Left lung (tissue), 10 donors: ENCODE results near the gene KRT12. TPM values are rescaled to one million over a fixed set of nuclear protein-coding genes. Genes with fewer than 3 reads are reported as not detected.
"Not testable (repeated sequence)": the region's sequence is repeated elsewhere in the genome, so short reads cannot be mapped to it uniquely, and the experiment has no call there.

Experiments used
- ATAC-seq: fragments of 200-7000 bp; cut with Tn5 transposase; one replicate; pipeline ENCODE4 v1.9.1; 2020; ENCODE audit warnings: moderate library complexity
- DNase-seq, 4 donors: peaks; one replicate each; pipeline ENCODE4 v3.0.0-alpha.2; 2013 to 2020
- H3K27ac ChIP-seq, 2 donors: fragments of 200-600 bp; sonication (generic) in 1 of 2; one replicate each; pipeline versions ENCODE4 v1.5.0 to v1.8.0; 2020 to 2021
- H3K27me3 ChIP-seq, 2 donors: fragments of 200-600 bp; sonication (generic) in 1 of 2; one replicate each; pipeline versions ENCODE4 v1.5.0 to v1.8.0; 2020 to 2021
- H3K36me3 ChIP-seq, 2 donors: fragments of 200-600 bp; sonication (generic) in 1 of 2; one replicate each; pipeline versions ENCODE4 v1.5.0 to v1.8.0; 2020 to 2021
- H3K4me1 ChIP-seq, 2 donors: fragments of 200-600 bp; one replicate each; pipeline ENCODE4 v1.8.0; 2021
- H3K4me3 ChIP-seq, 2 donors: fragments of 200-600 bp; sonication (generic) in 1 of 2; one replicate each; pipeline versions ENCODE4 v1.5.0 to v1.8.0; 2020 to 2021; ENCODE audit warnings: mild to moderate bottlenecking in 1 of 2
- H3K9me3 ChIP-seq, 2 donors: fragments of 200-600 bp; sonication (generic) in 1 of 2; one replicate each; pipeline versions ENCODE4 v1.5.0 to v1.8.0; 2020 to 2021
- CTCF ChIP-seq, 2 donors: fragments of 200-600 bp; sonication (generic) in 1 of 2; IDR thresholded peaks; one replicate each; pipeline versions ENCODE4 v1.5.0 to v1.8.0; 2021; ENCODE audit warnings: antibody characterized with exemption in 2 of 2
- intact Hi-C, 2 donors: fragments of 100-400 bp; cut with DNase I; formaldehyde crosslinking; loops; one replicate each; pipeline versions ENCODE4 v1.11.2 to v1.14.2; 2022
- polyA plus RNA-seq, 6 donors: library from polyadenylated mRNA; unstranded; fragments of 120-200 nt; gene quantifications; one replicate each; pipeline ENCODE4 v1.2.1, GENCODE V29; 2013; ENCODE audit not compliant: insufficient read length in 6 of 6
- total RNA-seq, 2 donors: library from RNA; stranded (reverse); fragmentation: NEBNext Ultra II Directional; extraction: Animal tissue kit (Norgen Biotek cat#: 25700); gene quantifications; one replicate each; pipeline ENCODE4 v1.2.1, GENCODE V29; 2021
- donor health status: DM: no; HTN: yes; CAD: no.
- donor health status: DM: no; HTN: no; CAD: no.

KRT12 gene
- total and polyA plus RNA-seq, 8 donors, result 0.10 to 0.26 (median 0.21) TPM; not detected in 5

- no peak overlapping the region for H3K4me3 ChIP-seq
- intact Hi-C loops, result no loop called here
- no peaks in the 10 kb centered on the region for H3K9me3 ChIP-seq
- TF ChIP-seq CTCF (IDR thresholded peaks at IDR 0.05), result no peak
- H3K27me3 ChIP-seq, result peaks cover 4 to 17% of the 10 kb centered on the region in 2 donors
- H3K36me3 ChIP-seq, result peaks cover 0 to 11% of the 10 kb centered on the region in 2 donors
- ATAC-seq, result no peak
- no peak for DNase-seq
- no peak overlapping the region for H3K27ac ChIP-seq
- H3K4me1 ChIP-seq, result peaks cover 0 to 8% of the 10 kb centered on the region in 2 donors
Observed at GRCh38 chr17:40817103-40817682, 49.8 kb downstream of the KRT12 start.

- TF ChIP-seq CTCF (IDR thresholded peaks at IDR 0.05), result no peak
- DNase-seq (no peak), ATAC-seq (no peak)
- Histone ChIP-seq H3K27me3 (peaks cover 4 to 23% of the 10 kb centered on the region in 2 donors), H3K9me3 (no peaks in the 10 kb centered on the region), H3K27ac (no peak overlapping the region), H3K4me3 (no peak overlapping the region), H3K36me3 (peaks cover 0 to 11% of the 10 kb centered on the region in 2 donors), H3K4me1 (peaks cover 0 to 8% of the 10 kb centered on the region in 2 donors)
- intact Hi-C loops, result no loop called here
Observed at GRCh38 chr17:40816569-40816968, 50.5 kb downstream of the KRT12 start.

GRCh38 chr17:40815381-40815780, 51.6 kb downstream of the KRT12 start:
- no peaks in the 10 kb centered on the region for H3K9me3 ChIP-seq
- H3K36me3 ChIP-seq, result peaks cover 0 to 11% of the 10 kb centered on the region in 2 donors
- no peak for TF ChIP-seq CTCF (IDR thresholded peaks at IDR 0.05)
- intact Hi-C loops, result no loop called here
- no peak for DNase-seq
- no peak overlapping the region for H3K27ac ChIP-seq
- peaks cover 0 to 8% of the 10 kb centered on the region in 2 donors for H3K4me1 ChIP-seq
- no peak for ATAC-seq
- H3K4me3 ChIP-seq, result no peak overlapping the region
- H3K27me3 ChIP-seq, result peaks cover 4 to 32% of the 10 kb centered on the region in 2 donors

- ATAC-seq, H3K4me1 ChIP-seq, intact Hi-C loops: not testable (repeated sequence)
Observed at GRCh38 chr17:40814657-40815056, 52.4 kb downstream of the KRT12 start.

GRCh38 chr17:40813804-40814203, 53.2 kb downstream of the KRT12 start:
- Histone ChIP-seq H3K9me3 (no peaks in the 10 kb centered on the region), H3K4me1 (peaks cover 0 to 4% of the 10 kb centered on the region in 2 donors), H3K36me3 (peaks cover 0 to 11% of the 10 kb centered on the region in 2 donors), H3K4me3 (no peak overlapping the region), H3K27ac (no peak overlapping the region), H3K27me3 (peaks cover 4 to 46% of the 10 kb centered on the region in 2 donors)
- ATAC-seq (no peak), DNase-seq (no peak)
- TF ChIP-seq CTCF (IDR thresholded peaks at IDR 0.05), result no peak
- intact Hi-C loops, result no loop called here

More at GRCh38 chr17:40814657-40815056, 52.4 kb downstream of the KRT12 start:
- peaks cover 4 to 38% of the 10 kb centered on the region in 2 donors for H3K27me3 ChIP-seq
- peaks cover 0 to 11% of the 10 kb centered on the region in 2 donors for H3K36me3 ChIP-seq
- H3K4me3 ChIP-seq, H3K9me3 ChIP-seq, H3K27ac ChIP-seq, DNase-seq: not testable (repeated sequence)

- no peak for TF ChIP-seq CTCF (IDR thresholded peaks at IDR 0.05)
- Histone ChIP-seq H3K9me3 (no peaks in the 10 kb centered on the region), H3K4me3 (no peak overlapping the region), H3K27me3 (peaks cover 10 to 58% of the 10 kb centered on the region in 2 donors), H3K36me3 (peaks cover 0 to 9% of the 10 kb centered on the region in 2 donors), H3K27ac (no peak overlapping the region), H3K4me1 (no peaks in the 10 kb centered on the region)
- intact Hi-C loops, result no loop called here
- ATAC-seq, result no peak
- DNase-seq, result no peak
Observed at GRCh38 chr17:40812639-40813038, 54.4 kb downstream of the KRT12 start.
